GM19468 (cell line): ENCODE measurements around the gene CCDC28B.

Experiments used
- ATAC-seq: cut with Tn5 transposase; IDR thresholded peaks from one replicate; pipeline ENCODE4 v1.9.1; 2021; ENCODE audit warnings: mild to moderate bottlenecking, moderate library complexity, moderate number of reproducible peaks; ENCODE audit not compliant: unreplicated experiment; ENCODE audit errors: extremely low read depth

CCDC28B gene

GRCh38 chr1:32192220-32192948 is 8.0 kb upstream of the CCDC28B start:
- ATAC-seq, result no peak

- ATAC-seq, result no peak
Observed at GRCh38 chr1:32194984-32195383, 5.4 kb upstream of the CCDC28B start.

DNA sequence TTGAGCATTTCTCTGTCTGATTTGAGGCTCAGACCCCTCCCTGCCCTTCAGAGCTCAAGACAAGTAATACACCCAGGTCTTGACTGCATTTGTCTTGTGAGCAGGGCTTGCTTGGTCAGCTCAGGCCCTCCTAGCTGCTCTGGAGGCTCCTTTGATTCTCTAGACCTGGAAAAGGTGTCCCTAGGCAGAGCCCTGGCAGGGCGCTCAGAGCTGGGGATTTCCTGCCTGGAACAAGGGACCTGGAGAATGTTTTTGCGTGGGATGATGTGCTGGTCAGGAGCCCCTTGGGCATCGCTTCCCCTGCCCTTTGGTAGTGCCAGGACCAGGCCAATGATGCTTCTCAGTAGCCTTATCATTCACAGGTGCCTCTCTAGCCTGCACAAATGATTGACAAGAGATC is 4.9 kb upstream of the CCDC28B start:
- ATAC-seq, result no peak

- ATAC-seq, result no peak
Observed at GRCh38 chr1:32195972-32196823, 4.2 kb upstream of the CCDC28B start.

- ATAC-seq, result no peak
Observed at GRCh38 chr1:32197074-32197473, 3.3 kb upstream of the CCDC28B start.

GRCh38 chr1:32197837-32198236 is 2.6 kb upstream of the CCDC28B start:
- no peak for ATAC-seq

GRCh38 chr1:32198237-32199042 is 2.0 kb upstream of the CCDC28B start:
- ATAC-seq, result no peak

DNA sequence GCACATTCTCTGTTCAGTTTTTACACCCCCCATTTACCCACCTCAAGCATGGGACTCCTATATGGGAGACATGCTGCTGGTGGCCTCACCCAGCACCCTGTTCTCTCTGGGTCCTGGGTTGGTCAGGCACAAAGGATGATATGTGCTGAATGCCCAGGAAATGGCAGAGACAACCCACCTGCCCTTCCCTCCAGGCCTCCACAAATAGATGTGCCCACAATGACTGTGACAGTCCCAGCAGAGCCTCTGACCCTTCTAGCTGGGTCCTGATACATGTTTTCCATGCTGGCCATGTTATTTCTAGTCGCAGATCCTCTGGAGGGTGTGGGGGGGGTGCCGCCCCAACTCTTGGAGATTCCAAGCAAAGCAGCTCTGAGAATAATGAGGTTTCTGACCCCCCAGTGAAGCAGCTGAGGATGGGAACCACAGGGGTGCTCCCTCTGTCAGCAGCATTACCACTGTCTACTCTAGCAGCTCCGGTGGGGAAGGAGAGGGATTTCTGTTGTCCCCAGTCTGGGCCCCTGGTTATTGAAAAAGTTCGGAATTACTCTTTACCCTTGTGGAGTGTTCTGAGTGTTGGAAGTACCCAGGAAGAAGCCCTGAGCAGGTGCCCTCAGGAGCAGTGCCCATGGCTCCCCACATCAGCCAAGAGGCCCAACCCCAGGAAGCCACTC is 1.2 kb upstream of the CCDC28B start:
- ATAC-seq, result no peak

GRCh38 chr1:32199717-32200072 is 700 bp upstream of the CCDC28B start:
- ATAC-seq, result no peak

- ATAC-seq, result no peak
Observed at GRCh38 chr1:32201011-32201855, 838 bp downstream of the CCDC28B start.

GRCh38 chr1:32204943-32205361 is 4.6 kb downstream of the CCDC28B start:
- no peak for ATAC-seq

DNA sequence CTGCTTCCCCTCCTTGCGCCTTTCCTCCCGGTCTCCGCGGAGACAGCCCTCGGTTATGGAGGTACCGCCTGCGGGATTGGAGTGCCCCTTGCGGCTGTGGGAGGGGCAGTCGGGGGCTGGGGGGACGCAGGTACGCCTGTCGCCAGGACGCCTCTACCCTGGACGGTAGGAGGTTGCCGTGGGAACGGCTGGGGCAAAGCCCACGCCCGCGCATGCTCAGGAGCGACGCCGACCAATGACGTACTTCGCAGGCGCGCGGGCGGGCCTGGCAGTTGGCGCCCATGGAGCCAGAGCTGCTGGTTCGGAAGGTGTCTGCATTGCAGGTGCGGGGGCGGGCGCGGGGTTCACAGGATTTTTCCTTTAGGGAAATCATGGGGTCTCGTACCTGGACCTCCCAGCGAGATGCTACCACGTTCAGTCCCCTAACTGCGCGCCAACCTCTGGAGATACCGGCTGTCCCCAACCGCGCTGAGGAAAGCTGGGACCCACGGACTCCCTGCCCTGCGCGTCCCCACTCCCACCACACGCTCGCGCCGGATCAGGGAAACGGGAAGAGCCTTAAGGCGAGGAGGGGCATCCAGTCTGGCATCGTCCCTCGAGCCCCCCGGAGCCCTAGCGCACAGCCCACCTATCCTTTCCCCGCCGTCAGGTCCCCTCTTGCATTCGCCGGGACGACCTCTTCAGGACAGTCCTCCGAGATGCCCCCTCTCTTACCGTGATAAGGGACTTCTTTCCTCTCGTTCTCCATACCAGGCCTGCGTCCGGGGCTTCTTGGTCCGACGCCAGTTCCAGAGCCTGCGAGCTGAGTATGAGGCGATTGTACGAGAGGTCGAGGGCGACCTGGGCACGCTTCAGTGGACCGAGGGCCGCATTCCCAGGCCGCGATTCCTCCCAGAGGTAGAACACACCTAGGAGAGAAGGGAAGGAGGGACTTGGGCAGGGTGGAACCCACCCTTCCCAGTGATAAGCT is 5.3 kb downstream of the CCDC28B start, which contains the start of gene IQCC:
Gene IQCC, plus strand, starts transcription at position 271 of the 970 bp plus-strand sequence. Its CDS starts 11 bp downstream, at position 282.
- no peak for ATAC-seq

GRCh38 chr1:32208469-32208868 is 8.1 kb downstream of the CCDC28B start:
- no peak for ATAC-seq

DNA sequence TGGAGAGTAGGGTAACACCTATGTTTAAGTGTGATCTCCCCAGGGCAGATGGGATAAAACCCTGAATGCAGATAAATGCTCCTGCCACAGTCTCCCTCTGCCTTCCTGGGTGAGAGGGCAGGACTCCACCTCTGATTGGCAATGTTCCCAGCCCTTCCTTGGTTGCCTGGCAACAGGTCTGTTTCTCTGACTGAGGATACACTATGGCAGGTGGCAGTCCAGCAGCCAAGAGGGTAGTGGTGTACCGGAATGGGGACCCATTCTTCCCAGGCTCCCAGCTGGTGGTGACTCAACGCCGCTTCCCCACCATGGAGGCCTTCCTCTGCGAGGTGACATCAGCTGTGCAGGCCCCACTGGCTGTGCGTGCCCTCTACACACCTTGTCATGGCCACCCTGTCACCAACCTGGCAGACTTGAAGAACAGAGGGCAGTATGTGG is 8.5 kb downstream of the CCDC28B start, which contains the start of gene DCDC2B:
Gene DCDC2B, plus strand, starts transcription at position 199 of the 438 bp plus-strand sequence. Its CDS starts 5 bp downstream, at position 204.
- no peak for ATAC-seq

DNA sequence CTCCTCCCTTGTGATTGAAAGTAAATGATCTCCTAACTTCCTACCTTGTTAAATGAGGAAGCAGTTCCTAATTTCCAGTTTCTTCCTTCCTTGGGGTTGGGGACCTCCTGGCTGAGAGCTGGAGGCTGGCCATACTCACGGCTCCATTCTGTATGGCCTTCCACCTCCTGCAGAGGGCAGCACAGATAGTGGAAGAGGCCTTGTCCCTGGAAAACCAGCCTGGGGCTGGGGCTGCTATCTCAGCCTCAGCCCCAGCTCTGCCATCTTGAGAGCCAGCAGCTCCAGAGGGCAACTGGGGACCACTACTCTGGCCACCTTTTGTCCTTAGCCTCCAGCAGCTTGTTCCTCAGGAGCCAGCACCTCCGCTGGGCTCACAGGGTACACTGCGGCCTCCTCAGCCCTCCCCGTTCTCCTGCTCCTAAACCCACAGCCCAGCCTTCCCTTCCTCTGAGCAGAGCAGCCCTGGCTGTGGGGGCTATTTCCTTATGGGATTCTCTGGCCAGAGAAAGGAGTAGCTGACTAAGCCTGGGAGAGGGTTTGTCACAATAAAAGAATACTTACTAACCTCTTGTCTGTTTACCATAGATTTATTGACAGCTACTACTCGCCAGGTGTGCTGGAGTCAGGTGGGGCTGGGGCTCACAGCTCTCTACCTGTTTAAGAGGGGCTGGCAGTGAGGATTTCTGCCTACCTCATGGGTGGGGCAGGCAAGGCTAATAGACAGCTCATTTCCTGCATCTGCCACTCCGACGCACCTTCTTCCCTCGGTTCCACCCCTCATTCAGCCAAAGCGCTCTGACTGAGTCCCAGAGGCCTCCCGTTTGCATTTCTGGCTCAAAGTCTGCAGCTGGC is 15.5 kb downstream of the CCDC28B start:
- ATAC-seq, result no peak

- no peak for ATAC-seq
Observed at GRCh38 chr1:32216566-32216965, 16.2 kb downstream of the CCDC28B start.

- ATAC-seq, result no peak
Observed at GRCh38 chr1:32219022-32219421, 18.6 kb downstream of the CCDC28B start.
